HepG2 (cell line): ENCODE data around the gene BRAF. TPM values are rescaled to one million over a fixed set of nuclear protein-coding genes. Genes with fewer than 3 reads are reported as not detected.
A peak's percentile ranks its signal among the peaks of the same experiment; 100 is the strongest.

Source experiments
- GTF3A ChIP-seq: sonication (generic); formaldehyde crosslinking; conservative IDR thresholded peaks from 2 replicates; pipeline ENCODE4 v1.4.0; 2020; ENCODE audit warnings: mild to moderate bottlenecking, missing genetic modification reagents
- JUND ChIP-seq: sonication (generic); formaldehyde crosslinking; IDR thresholded peaks from 2 replicates; pipeline ENCODE4 v1.8.0; 2022; ENCODE audit warnings: mild to moderate bottlenecking, missing genetic modification reagents
- KAT2B ChIP-seq: fragments of 150-350 bp; IDR thresholded peaks from 2 replicates; pipeline ENCODE4 v1.6.1; 2014; ENCODE audit warnings: low read depth, low read length, borderline replicate concordance
- NFATC3 ChIP-seq: sonication (generic); formaldehyde crosslinking; IDR thresholded peaks from 2 replicates; pipeline ENCODE4 v1.5.1; 2020; ENCODE audit warnings: mild to moderate bottlenecking, missing genetic modification reagents
- NR2F1 ChIP-seq, 2 experiments: fragments of 450-650 bp in 1 of 2; formaldehyde crosslinking in 1 of 2; IDR thresholded peaks; 2 replicates each; pipeline versions ENCODE4 v1.5.0 to v1.6.1; 2016 to 2020; ENCODE audit warnings: mild to moderate bottlenecking in 1 of 2, missing compliant biosample characterization in 1 of 2, missing genetic modification reagents in 1 of 2, moderate library complexity in 1 of 2
- POLR2AphosphoS2 ChIP-seq: IDR thresholded peaks from 2 replicates; pipeline ENCODE4 v1.6.1; 2011; ENCODE audit warnings: low read depth, low read length, improper control_type of control experiment
- PPARG ChIP-seq: conservative IDR thresholded peaks from 2 replicates; pipeline ENCODE4 v1.6.1; 2016; ENCODE audit warnings: missing biosample characterization, missing genetic modification reagents
- RELA ChIP-seq: sonication (generic); formaldehyde crosslinking; IDR thresholded peaks from 2 replicates; pipeline ENCODE4 v1.4.0; 2020; ENCODE audit warnings: missing genetic modification reagents
- RORA ChIP-seq: sonication (generic); formaldehyde crosslinking; IDR thresholded peaks from 2 replicates; pipeline ENCODE4 v1.5.0; 2020; ENCODE audit warnings: mild to moderate bottlenecking, missing genetic modification reagents, moderate library complexity
- RXRA ChIP-seq: sonication (generic); formaldehyde crosslinking; IDR thresholded peaks from 2 replicates; pipeline ENCODE4 v1.5.1; 2020; ENCODE audit warnings: missing genetic modification reagents
- SNAPC2 ChIP-seq: sonication (generic); formaldehyde crosslinking; IDR thresholded peaks from 2 replicates; pipeline ENCODE4 v1.8.1; 2022; ENCODE audit warnings: mild to moderate bottlenecking, missing genetic modification reagents
- THAP11 ChIP-seq: IDR thresholded peaks from 2 replicates; pipeline ENCODE4 v1.6.1; 2016; ENCODE audit warnings: missing biosample characterization, missing genetic modification reagents
- ZBTB21 ChIP-seq: sonication (generic); formaldehyde crosslinking; IDR thresholded peaks from 2 replicates; pipeline ENCODE4 v1.4.0; 2020; ENCODE audit warnings: missing genetic modification reagents
- ZFP82 ChIP-seq: sonication (generic); formaldehyde crosslinking; IDR thresholded peaks from 2 replicates; pipeline ENCODE4 v1.5.1; 2020; ENCODE audit warnings: mild to moderate bottlenecking, missing genetic modification reagents, borderline replicate concordance
- ZNF10 ChIP-seq: sonication (generic); formaldehyde crosslinking; IDR thresholded peaks from 2 replicates; pipeline ENCODE4 v1.4.0; 2020; ENCODE audit warnings: mild to moderate bottlenecking, low read depth, missing genetic modification reagents, borderline replicate concordance
- ZNF616 ChIP-seq: sonication (generic); formaldehyde crosslinking; IDR thresholded peaks from 2 replicates; pipeline ENCODE4 v1.5.0; 2020; ENCODE audit warnings: low read depth, mild to moderate bottlenecking, missing genetic modification reagents
- ZNF878 ChIP-seq: sonication (generic); formaldehyde crosslinking; IDR thresholded peaks from 2 replicates; pipeline ENCODE4 v1.8.1; 2023; ENCODE audit warnings: mild to moderate bottlenecking, missing genetic modification reagents, moderate library complexity
- polyA plus RNA-seq, 8 experiments: library from polyadenylated mRNA; depleted of rRNA in 3 of 8; stranded (reverse) in 7 of 8; unstranded in 1 of 8; fragments of >200 nt; fragmentation: Illumina TruSeq in 4 of 8; extraction: Trizol in 4 of 8; gene quantifications; 2 replicates each; pipeline versions ENCODE4 v1.2.1 to v1.2.3, GENCODE V29; 2011 to 2016; ENCODE audit warnings: low read depth in 4 of 8, missing spikeins in 1 of 8, mixed read lengths in 1 of 8; ENCODE audit not compliant: insufficient read depth in 1 of 8
- total RNA-seq, 5 experiments: library from RNA; depleted of rRNA; stranded (reverse); fragments of >200 nt; fragmentation: Illumina TruSeq; extraction: Trizol; gene quantifications; 2 replicates each; pipeline ENCODE4 v1.2.3, GENCODE V29; 2016; ENCODE audit warnings: low read depth in 1 of 5
- TF ChIP-seq, protein P1 (sequence below): sonication (generic); formaldehyde crosslinking; conservative IDR thresholded peaks from 2 replicates; pipeline ENCODE4 v1.8.0; 2022; ENCODE audit warnings: mild to moderate bottlenecking, moderate library complexity, missing genetic modification reagents
- TF ChIP-seq, protein P2 (sequence below): sonication (generic); formaldehyde crosslinking; IDR thresholded peaks from 2 replicates; pipeline ENCODE4 v1.4.0; 2020; ENCODE audit warnings: mild to moderate bottlenecking, missing genetic modification reagents
- TF ChIP-seq, protein P3 (sequence below): sonication (generic); formaldehyde crosslinking; IDR thresholded peaks from 2 replicates; pipeline ENCODE4 v1.4.0; 2020; ENCODE audit warnings: missing genetic modification reagents
- TF ChIP-seq, protein P4 (sequence below): sonication (generic); formaldehyde crosslinking; IDR thresholded peaks from 2 replicates; pipeline ENCODE4 v1.4.0; 2020; ENCODE audit warnings: missing genetic modification reagents

The BRAF gene
- total and polyA plus RNA-seq, 2 of the 13 experiments (the other 11 are each of a cell fraction or from before 2014, with no cell fraction given) = 12.5 to 13.4 TPM

DNA sequence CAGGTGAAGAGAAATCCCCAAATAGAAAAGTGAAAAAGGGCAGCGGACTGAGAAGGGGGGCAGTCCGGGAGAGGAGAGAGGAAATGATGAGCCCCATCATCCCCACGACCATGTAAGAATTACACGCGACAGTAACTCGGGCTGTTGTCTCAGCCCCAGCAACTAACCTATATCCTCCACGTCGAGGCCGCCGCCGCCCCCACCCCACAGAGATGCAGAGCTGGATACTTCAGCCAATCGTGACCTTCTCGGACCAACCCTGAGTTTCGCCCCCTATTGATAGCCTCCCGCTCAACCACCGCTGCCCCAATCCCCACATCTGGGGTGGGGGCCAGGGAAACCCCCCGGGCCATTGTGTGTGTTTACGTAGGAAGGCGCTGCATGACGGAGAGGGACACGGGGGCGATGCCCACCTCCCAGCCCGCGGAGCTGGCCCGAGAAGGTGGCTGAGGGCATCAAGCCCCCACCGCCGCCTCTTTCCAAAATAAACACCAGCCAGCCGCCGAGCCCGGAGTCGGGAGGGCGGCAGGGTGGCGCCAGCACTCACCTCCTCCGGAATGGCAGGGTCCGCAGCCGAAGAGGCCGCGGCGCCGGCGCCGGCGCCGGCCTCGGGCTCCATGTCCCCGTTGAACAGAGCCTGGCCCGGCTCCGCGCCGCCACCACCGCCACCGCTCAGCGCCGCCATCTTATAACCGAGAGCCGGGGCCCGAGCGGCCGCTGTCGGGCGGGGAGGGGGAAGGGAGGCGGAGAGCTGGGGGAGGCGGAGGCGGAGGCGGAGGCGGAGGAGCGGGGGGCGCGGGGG lies 509 bp downstream of the BRAF start (continued):
- TF ChIP-seq, protein P1, sequence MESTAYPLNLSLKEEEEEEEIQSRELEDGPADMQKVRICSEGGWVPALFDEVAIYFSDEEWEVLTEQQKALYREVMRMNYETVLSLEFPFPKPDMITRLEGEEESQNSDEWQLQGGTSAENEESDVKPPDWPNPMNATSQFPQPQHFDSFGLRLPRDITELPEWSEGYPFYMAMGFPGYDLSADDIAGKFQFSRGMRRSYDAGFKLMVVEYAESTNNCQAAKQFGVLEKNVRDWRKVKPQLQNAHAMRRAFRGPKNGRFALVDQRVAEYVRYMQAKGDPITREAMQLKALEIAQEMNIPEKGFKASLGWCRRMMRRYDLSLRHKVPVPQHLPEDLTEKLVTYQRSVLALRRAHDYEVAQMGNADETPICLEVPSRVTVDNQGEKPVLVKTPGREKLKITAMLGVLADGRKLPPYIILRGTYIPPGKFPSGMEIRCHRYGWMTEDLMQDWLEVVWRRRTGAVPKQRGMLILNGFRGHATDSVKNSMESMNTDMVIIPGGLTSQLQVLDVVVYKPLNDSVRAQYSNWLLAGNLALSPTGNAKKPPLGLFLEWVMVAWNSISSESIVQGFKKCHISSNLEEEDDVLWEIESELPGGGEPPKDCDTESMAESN (CRISPR knock-in tag) = 0 out of 2 replicates have a peak, but pooled peaks have one; percentile 41
- TF ChIP-seq, protein P2, sequence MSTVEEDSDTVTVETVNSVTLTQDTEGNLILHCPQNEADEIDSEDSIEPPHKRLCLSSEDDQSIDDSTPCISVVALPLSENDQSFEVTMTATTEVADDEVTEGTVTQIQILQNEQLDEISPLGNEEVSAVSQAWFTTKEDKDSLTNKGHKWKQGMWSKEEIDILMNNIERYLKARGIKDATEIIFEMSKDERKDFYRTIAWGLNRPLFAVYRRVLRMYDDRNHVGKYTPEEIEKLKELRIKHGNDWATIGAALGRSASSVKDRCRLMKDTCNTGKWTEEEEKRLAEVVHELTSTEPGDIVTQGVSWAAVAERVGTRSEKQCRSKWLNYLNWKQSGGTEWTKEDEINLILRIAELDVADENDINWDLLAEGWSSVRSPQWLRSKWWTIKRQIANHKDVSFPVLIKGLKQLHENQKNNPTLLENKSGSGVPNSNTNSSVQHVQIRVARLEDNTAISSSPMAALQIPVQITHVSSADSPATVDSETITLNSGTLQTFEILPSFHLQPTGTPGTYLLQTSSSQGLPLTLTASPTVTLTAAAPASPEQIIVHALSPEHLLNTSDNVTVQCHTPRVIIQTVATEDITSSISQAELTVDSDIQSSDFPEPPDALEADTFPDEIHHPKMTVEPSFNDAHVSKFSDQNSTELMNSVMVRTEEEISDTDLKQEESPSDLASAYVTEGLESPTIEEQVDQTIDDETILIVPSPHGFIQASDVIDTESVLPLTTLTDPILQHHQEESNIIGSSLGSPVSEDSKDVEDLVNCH (CRISPR knock-in tag) = no peak
- TF ChIP-seq NFATC3 (CRISPR knock-in tag) = no peak
- TF ChIP-seq RXRA = peak; percentile 57
- no peak for TF ChIP-seq PPARG (CRISPR knock-in tag)
- peak; percentile 46; the same call in 1 of the 2 replicates for TF ChIP-seq RELA
- TF ChIP-seq THAP11 (CRISPR knock-in tag) = peak; percentile 28; the same call in 1 of the 2 replicates
- TF ChIP-seq, protein P3, sequence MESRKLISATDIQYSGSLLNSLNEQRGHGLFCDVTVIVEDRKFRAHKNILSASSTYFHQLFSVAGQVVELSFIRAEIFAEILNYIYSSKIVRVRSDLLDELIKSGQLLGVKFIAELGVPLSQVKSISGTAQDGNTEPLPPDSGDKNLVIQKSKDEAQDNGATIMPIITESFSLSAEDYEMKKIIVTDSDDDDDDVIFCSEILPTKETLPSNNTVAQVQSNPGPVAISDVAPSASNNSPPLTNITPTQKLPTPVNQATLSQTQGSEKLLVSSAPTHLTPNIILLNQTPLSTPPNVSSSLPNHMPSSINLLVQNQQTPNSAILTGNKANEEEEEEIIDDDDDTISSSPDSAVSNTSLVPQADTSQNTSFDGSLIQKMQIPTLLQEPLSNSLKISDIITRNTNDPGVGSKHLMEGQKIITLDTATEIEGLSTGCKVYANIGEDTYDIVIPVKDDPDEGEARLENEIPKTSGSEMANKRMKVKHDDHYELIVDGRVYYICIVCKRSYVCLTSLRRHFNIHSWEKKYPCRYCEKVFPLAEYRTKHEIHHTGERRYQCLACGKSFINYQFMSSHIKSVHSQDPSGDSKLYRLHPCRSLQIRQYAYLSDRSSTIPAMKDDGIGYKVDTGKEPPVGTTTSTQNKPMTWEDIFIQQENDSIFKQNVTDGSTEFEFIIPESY (CRISPR knock-in tag) = no peak
- 0 out of 2 replicates have a peak, but pooled peaks have one; percentile 31 for TF ChIP-seq ZNF878 (CRISPR knock-in tag)
- TF ChIP-seq JUND = no peak
- TF ChIP-seq RORA (CRISPR knock-in tag) = no peak
- no peak for TF ChIP-seq NR2F1 (CRISPR knock-in tag; IDR thresholded peaks at IDR 0.05)
- peak; percentile 92 for TF ChIP-seq ZBTB21
- no peak for TF ChIP-seq ZFP82
- TF ChIP-seq, protein P4, sequence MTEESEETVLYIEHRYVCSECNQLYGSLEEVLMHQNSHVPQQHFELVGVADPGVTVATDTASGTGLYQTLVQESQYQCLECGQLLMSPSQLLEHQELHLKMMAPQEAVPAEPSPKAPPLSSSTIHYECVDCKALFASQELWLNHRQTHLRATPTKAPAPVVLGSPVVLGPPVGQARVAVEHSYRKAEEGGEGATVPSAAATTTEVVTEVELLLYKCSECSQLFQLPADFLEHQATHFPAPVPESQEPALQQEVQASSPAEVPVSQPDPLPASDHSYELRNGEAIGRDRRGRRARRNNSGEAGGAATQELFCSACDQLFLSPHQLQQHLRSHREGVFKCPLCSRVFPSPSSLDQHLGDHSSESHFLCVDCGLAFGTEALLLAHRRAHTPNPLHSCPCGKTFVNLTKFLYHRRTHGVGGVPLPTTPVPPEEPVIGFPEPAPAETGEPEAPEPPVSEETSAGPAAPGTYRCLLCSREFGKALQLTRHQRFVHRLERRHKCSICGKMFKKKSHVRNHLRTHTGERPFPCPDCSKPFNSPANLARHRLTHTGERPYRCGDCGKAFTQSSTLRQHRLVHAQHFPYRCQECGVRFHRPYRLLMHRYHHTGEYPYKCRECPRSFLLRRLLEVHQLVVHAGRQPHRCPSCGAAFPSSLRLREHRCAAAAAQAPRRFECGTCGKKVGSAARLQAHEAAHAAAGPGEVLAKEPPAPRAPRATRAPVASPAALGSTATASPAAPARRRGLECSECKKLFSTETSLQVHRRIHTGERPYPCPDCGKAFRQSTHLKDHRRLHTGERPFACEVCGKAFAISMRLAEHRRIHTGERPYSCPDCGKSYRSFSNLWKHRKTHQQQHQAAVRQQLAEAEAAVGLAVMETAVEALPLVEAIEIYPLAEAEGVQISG (CRISPR knock-in tag) = peak; percentile 97
- TF ChIP-seq KAT2B = no peak
- no peak for TF ChIP-seq GTF3A
- TF ChIP-seq SNAPC2 (CRISPR knock-in tag) = no peak
- no peak for TF ChIP-seq ZNF616
- no peak for TF ChIP-seq POLR2AphosphoS2
- no peak for TF ChIP-seq ZNF10
